IMR-90 (cell line): Measurements from ENCODE around the gene OPN1SW. TPM values are rescaled to one million over a fixed set of nuclear protein-coding genes. Genes with fewer than 3 reads are reported as not detected.

ENCODE experiments used
- ATAC-seq: fragments of 200-7000 bp; cut with Tn5 transposase; 2 replicates; pipeline ENCODE4 v1.9.1; 2020; ENCODE audit warnings: low read depth, mild to moderate bottlenecking, moderate library complexity
- BruUV-seq: library from RNA; stranded (reverse); fragments of 400-500 nt; replicated peaks from 2 replicates; lab custom pipeline; 2021; lab: Mats Ljungman, UMichigan
- CTCF ChIA-PET: fragments of 300-600 bp; formaldehyde crosslinking; extraction: SDS; loops from one replicate; lab custom pipeline; 2021; ENCODE audit warnings: antibody characterized with exemption; lab: Yijun Ruan, JAX
- POLR2A ChIA-PET: fragments of 300-600 bp; sonication (Branson Sonifier 250); formaldehyde crosslinking; loops from one replicate; lab custom pipeline; 2022; ENCODE audit warnings: antibody characterized with exemption; ENCODE audit not compliant: unreplicated experiment; lab: Charles Lee
- DNase-seq: peaks from one replicate; pipeline ENCODE4 v3.0.0; 2013
- H2AFZ ChIP-seq: replicated peaks from 2 replicates; pipeline ENCODE3; 2013; ENCODE audit warnings: low read length, mild to moderate bottlenecking; ENCODE audit not compliant: poor library complexity
- H2AK5ac ChIP-seq: 2 replicates; pipeline ENCODE4 v1.6.1; 2013; ENCODE audit warnings: low read depth, low read length, inconsistent platforms
- H2AK9ac ChIP-seq: replicated peaks from 2 replicates; pipeline ENCODE3; 2013; ENCODE audit warnings: mild to moderate bottlenecking, low read depth, low read length, moderate library complexity; ENCODE audit not compliant: poor library complexity
- H2BK120ac ChIP-seq: 2 replicates; pipeline ENCODE4 v1.6.1; 2013; ENCODE audit warnings: low read depth, low read length, inconsistent platforms
- H2BK15ac ChIP-seq: 3 replicates; pipeline ENCODE4 v1.6.1; 2013; ENCODE audit warnings: low read depth, low read length, inconsistent platforms
- H2BK20ac ChIP-seq: 2 replicates; pipeline ENCODE4 v1.6.1; 2013; ENCODE audit warnings: low read depth, mild to moderate bottlenecking, inconsistent platforms, low read length, moderate library complexity
- H2BK5ac ChIP-seq: 2 replicates; pipeline ENCODE4 v1.6.1; 2013; ENCODE audit warnings: mild to moderate bottlenecking, low read depth, low read length, inconsistent platforms; ENCODE audit not compliant: poor library complexity, severe bottlenecking
- H3K14ac ChIP-seq: replicated peaks from 2 replicates; pipeline ENCODE4 v1.6.1; 2013; ENCODE audit warnings: low read depth, low read length, inconsistent platforms
- H3K18ac ChIP-seq: 2 replicates; pipeline ENCODE4 v1.6.1; 2013; ENCODE audit warnings: low read depth, low read length, control low read depth
- H3K23ac ChIP-seq: 2 replicates; pipeline ENCODE4 v1.6.1; 2013; ENCODE audit warnings: low read depth, low read length, inconsistent platforms
- H3K27ac ChIP-seq: 2 replicates; pipeline ENCODE4 v1.5.1; 2013; ENCODE audit warnings: mild to moderate bottlenecking, control low read depth, low read length; ENCODE audit not compliant: insufficient read depth
- H3K27me3 ChIP-seq: 2 replicates; pipeline ENCODE4 v1.6.1; 2013; ENCODE audit warnings: low read length; ENCODE audit not compliant: control insufficient read depth, insufficient read depth
- H3K36me3 ChIP-seq: 2 replicates; pipeline ENCODE4 v1.6.1; 2013; ENCODE audit warnings: low read length, mixed read lengths; ENCODE audit not compliant: control insufficient read depth, insufficient read depth
- H3K4ac ChIP-seq: 2 replicates; pipeline ENCODE4 v1.6.1; 2013; ENCODE audit warnings: low read depth, low read length, inconsistent platforms
- H3K4me1 ChIP-seq: 2 replicates; pipeline ENCODE4 v1.6.1; 2013; ENCODE audit warnings: low read length, mixed read lengths; ENCODE audit not compliant: control insufficient read depth, insufficient read depth
- H3K4me2 ChIP-seq: 2 replicates; pipeline ENCODE4 v1.6.1; 2013; ENCODE audit warnings: low read depth, mild to moderate bottlenecking, control low read depth, low read length, moderate library complexity
- H3K4me3 ChIP-seq: 2 replicates; pipeline ENCODE4 v1.5.1; 2013; ENCODE audit warnings: low read depth, mild to moderate bottlenecking, control low read depth, low read length, moderate library complexity; ENCODE audit not compliant: insufficient read depth
- H3K56ac ChIP-seq: 2 replicates; pipeline ENCODE4 v1.6.1; 2013; ENCODE audit warnings: low read length, inconsistent platforms; ENCODE audit not compliant: insufficient read depth; ENCODE audit errors: extremely low read depth
- H3K79me1 ChIP-seq, 2 experiments: 2 replicates each; pipeline ENCODE4 v1.6.1; 2013; ENCODE audit warnings: low read length in 2 of 2, inconsistent platforms in 1 of 2, low read depth in 1 of 2
- H3K9ac ChIP-seq: 2 replicates; pipeline ENCODE4 v1.6.1; 2013; ENCODE audit warnings: low read depth, low read length, control low read depth
- H3K9me1 ChIP-seq: 2 replicates; pipeline ENCODE4 v1.6.1; 2013; ENCODE audit warnings: low read length, inconsistent platforms; ENCODE audit not compliant: insufficient read depth
- H3K9me3 ChIP-seq: 2 replicates; pipeline ENCODE4 v1.6.1; 2013; ENCODE audit warnings: low read length; ENCODE audit not compliant: control insufficient read depth, insufficient read depth
- H4K20me1 ChIP-seq: 2 replicates; pipeline ENCODE4 v1.6.1; 2013; ENCODE audit warnings: low read length, inconsistent platforms; ENCODE audit not compliant: insufficient read depth
- H4K5ac ChIP-seq: 2 replicates; pipeline ENCODE4 v1.6.1; 2013; ENCODE audit warnings: mild to moderate bottlenecking, low read depth, low read length, control low read depth
- H4K8ac ChIP-seq, 2 experiments: 2 replicates each; pipeline ENCODE4 v1.6.1; 2013; ENCODE audit warnings: low read depth in 2 of 2, low read length in 2 of 2, control low read depth in 1 of 2, inconsistent platforms in 1 of 2
- H4K91ac ChIP-seq: 2 replicates; pipeline ENCODE4 v1.6.1; 2013; ENCODE audit warnings: low read depth, low read length, inconsistent platforms; ENCODE audit not compliant: insufficient read depth
- BHLHE40 ChIP-seq: fragments of 150-350 bp; IDR thresholded peaks from 2 replicates; pipeline ENCODE4 v1.6.1; 2016; ENCODE audit warnings: mild to moderate bottlenecking, low read depth, low read length
- CHD1 ChIP-seq: IDR thresholded peaks from 2 replicates; pipeline ENCODE4 v1.6.1; 2012; ENCODE audit warnings: low read depth, low read length, improper control_type of control experiment
- SMC3 ChIP-seq: fragments of 150-350 bp; IDR thresholded peaks from 2 replicates; pipeline ENCODE4 v1.6.1; 2016; ENCODE audit warnings: low read depth, mild to moderate bottlenecking, antibody characterized with exemption, low read length, moderate library complexity
- WGBS, 2 experiments: methylation state at CpG; one replicate each; pipeline versions ENCODE4 v1.1.5 to v1.1.7; 2013; ENCODE audit warnings: missing lambda C conversion rate in 2 of 2; ENCODE audit not compliant: insufficient read length in 1 of 2; ENCODE audit errors: extremely low coverage in 2 of 2; 5-methylcytosine and 5-hydroxymethylcytosine counted together
- dilution Hi-C: fragments of 300-500 bp; cut with HindIII; formaldehyde crosslinking; loops from one replicate; pipeline ENCODE4 v1.14.3; 2018; ENCODE audit warnings: low sequenced_read_pairs; ENCODE audit not compliant: unreplicated experiment
- in situ Hi-C: fragments of 300-500 bp; cut with MboI; formaldehyde crosslinking; loops from 3 replicates; pipeline ENCODE4 v1.14.3; 2019; ENCODE audit warnings: low sequenced_read_pairs, inconsistent platforms, mixed read lengths
- intact Hi-C: fragments of 100-400 bp; cut with micrococcal nuclease; formaldehyde crosslinking; loops from 2 replicates; pipeline ENCODE4 v1.10.0; 2022
- polyA plus RNA-seq, 3 experiments: library from polyadenylated mRNA; depleted of rRNA; stranded (reverse); fragments of >200 nt; gene quantifications; 2 replicates each; pipeline ENCODE4 v1.2.3, GENCODE V29; 2012; ENCODE audit warnings: low replicate concordance in 1 of 3
- total RNA-seq: library from RNA; depleted of rRNA; stranded (reverse); fragments of >200 nt; gene quantifications from 2 replicates; pipeline ENCODE4 v1.2.3, GENCODE V29; 2012
- TF ChIP-seq, protein P1 (sequence below): fragments of 150-350 bp; IDR thresholded peaks from 2 replicates; pipeline ENCODE4 v1.6.1; 2016; ENCODE audit warnings: low read depth, mild to moderate bottlenecking, low read length, moderate library complexity, borderline replicate concordance

Gene OPN1SW
- total and polyA plus RNA-seq, 2 of the 4 experiments (the other 2 are of a cell fraction): not detected

DNA sequence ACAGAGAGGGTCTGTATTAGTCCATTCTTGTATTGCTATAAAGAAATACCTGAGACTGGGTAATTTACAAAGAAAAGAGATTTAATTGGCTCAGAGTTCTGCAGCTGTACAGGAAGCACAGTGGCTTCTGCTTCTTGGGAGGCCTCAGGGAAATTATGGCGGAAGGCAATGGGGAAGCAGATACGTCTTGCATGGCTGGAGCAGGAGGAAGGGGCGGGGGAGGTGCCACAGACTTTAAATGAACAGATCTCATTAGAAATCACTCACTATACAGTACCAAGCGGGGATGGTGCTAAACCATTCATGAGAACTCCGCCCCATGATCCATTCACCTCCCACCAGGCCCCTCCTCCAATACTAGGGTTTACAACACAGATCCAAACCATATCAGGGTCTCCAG is 40.2 kb downstream of the OPN1SW start:
- dilution Hi-C loops: no loop called here
- H4K91ac ChIP-seq: no peak overlapping the region
- no peak overlapping the region for H2AK9ac ChIP-seq
- H3K9me3 ChIP-seq: no peaks in the 10 kb centered on the region
- H3K4me3 ChIP-seq: no peak overlapping the region
- no peak overlapping the region for H3K56ac ChIP-seq
- no CpG with 5 or more reads among the region's 5 CpGs for WGBS, 2 experiments
- no peak overlapping the region for H3K9ac ChIP-seq
- no peak overlapping the region for H2BK15ac ChIP-seq
- H3K27me3 ChIP-seq: peaks cover 19% of the 10 kb centered on the region
- intact Hi-C loops: no loop called here
- H3K23ac ChIP-seq: no peak overlapping the region
- H3K4me2 ChIP-seq: no peak overlapping the region
- no peak overlapping the region for H4K8ac ChIP-seq
- ATAC-seq: no peak
- H3K79me1 ChIP-seq: peaks cover 0 to 6% of the 10 kb centered on the region in 2 experiments; a peak in 2 of 4 replicates
- H3K4ac ChIP-seq: no peak overlapping the region
- BruUV-seq: no TSS peak
- no peak overlapping the region for H2BK5ac ChIP-seq
- no peak overlapping the region for H2BK20ac ChIP-seq
- no peak overlapping the region for H3K14ac ChIP-seq
- no peak overlapping the region for H2AK5ac ChIP-seq
- H4K5ac ChIP-seq: no peak overlapping the region
- peaks cover 5% of the 10 kb centered on the region; the same call in 1 of the 2 replicates for H3K9me1 ChIP-seq
- H3K27ac ChIP-seq: no peak overlapping the region
- H3K36me3 ChIP-seq: no peaks in the 10 kb centered on the region
- in situ Hi-C loops: no loop called here
- no peak overlapping the region for H3K18ac ChIP-seq
- no peak for DNase-seq
- peaks cover 13% of the 10 kb centered on the region for H4K20me1 ChIP-seq
- TF ChIP-seq BHLHE40: no peak
- TF ChIP-seq SMC3: no peak
- no peak for TF ChIP-seq CHD1
- TF ChIP-seq, protein P1, sequence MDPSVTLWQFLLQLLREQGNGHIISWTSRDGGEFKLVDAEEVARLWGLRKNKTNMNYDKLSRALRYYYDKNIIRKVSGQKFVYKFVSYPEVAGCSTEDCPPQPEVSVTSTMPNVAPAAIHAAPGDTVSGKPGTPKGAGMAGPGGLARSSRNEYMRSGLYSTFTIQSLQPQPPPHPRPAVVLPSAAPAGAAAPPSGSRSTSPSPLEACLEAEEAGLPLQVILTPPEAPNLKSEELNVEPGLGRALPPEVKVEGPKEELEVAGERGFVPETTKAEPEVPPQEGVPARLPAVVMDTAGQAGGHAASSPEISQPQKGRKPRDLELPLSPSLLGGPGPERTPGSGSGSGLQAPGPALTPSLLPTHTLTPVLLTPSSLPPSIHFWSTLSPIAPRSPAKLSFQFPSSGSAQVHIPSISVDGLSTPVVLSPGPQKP: no peak
- no peak overlapping the region for H2AFZ ChIP-seq
- POLR2A ChIA-PET: no interaction called here
- no peak overlapping the region for H2BK120ac ChIP-seq
- peaks cover 5% of the 10 kb centered on the region for H3K4me1 ChIP-seq
- CTCF ChIA-PET: no interaction called here
